GM06990 (cell line): ENCODE data around the gene FHIT.

Experiments
- DNase-seq: peaks from one replicate; pipeline ENCODE4 v3.0.0-alpha.2; 2011; ENCODE audit not compliant: insufficient read length; ENCODE audit errors: extremely low read depth
- H3K27me3 ChIP-seq: replicated peaks from 2 replicates; pipeline ENCODE4 v1.6.0; 2011; ENCODE audit warnings: low read length; ENCODE audit not compliant: control insufficient read depth, insufficient read depth
- H3K36me3 ChIP-seq: 2 replicates; pipeline ENCODE4 v1.5.1; 2011; ENCODE audit warnings: low read length; ENCODE audit not compliant: control insufficient read depth, insufficient read depth
- H3K4me3 ChIP-seq: replicated peaks from 2 replicates; pipeline ENCODE4 v1.5.1; 2011; ENCODE audit warnings: low read depth, mild to moderate bottlenecking, control low read depth, low read length
- CTCF ChIP-seq: IDR thresholded peaks from 2 replicates; pipeline ENCODE4 v1.5.1; 2011; ENCODE audit warnings: low read length, control low read depth, mild to moderate bottlenecking, inconsistent platforms; ENCODE audit not compliant: insufficient read depth, poor library complexity, severe bottlenecking

FHIT gene

GRCh38 chr3:59979542-59979941, 1271.7 kb downstream of the FHIT start:
- Histone ChIP-seq H3K27me3 (no peaks in the 10 kb centered on the region), H3K4me3 (no peak overlapping the region), H3K36me3 (no peaks in the 10 kb centered on the region)
- no peak for TF ChIP-seq CTCF
- no peak for DNase-seq

- Histone ChIP-seq H3K27me3 (no peaks in the 10 kb centered on the region), H3K4me3 (no peak overlapping the region), H3K36me3 (no peaks in the 10 kb centered on the region)
- DNase-seq = peak; percentile 15
- no peak for TF ChIP-seq CTCF
These were observed 1272.3 kb downstream of the FHIT start for GRCh38 chr3:59978979-59979378.

GRCh38 chr3:59970796-59971195, 1280.5 kb downstream of the FHIT start:
- H3K27me3 ChIP-seq = no peaks in the 10 kb centered on the region

GRCh38 chr3:59970376-59970775, 1280.9 kb downstream of the FHIT start:
- DNase-seq = no peak

More at GRCh38 chr3:59970796-59971195, 1280.5 kb downstream of the FHIT start:
- H3K36me3 ChIP-seq = no peaks in the 10 kb centered on the region
- H3K4me3 ChIP-seq = no peak overlapping the region
- no peak for TF ChIP-seq CTCF
- DNase-seq = no peak

GRCh38 chr3:59968513-59969045, 1282.7 kb downstream of the FHIT start:
- no peak for TF ChIP-seq CTCF
- Histone ChIP-seq H3K4me3 (no peak overlapping the region), H3K36me3 (no peaks in the 10 kb centered on the region), H3K27me3 (no peaks in the 10 kb centered on the region)
- no peak for DNase-seq

More at GRCh38 chr3:59970376-59970775, 1280.9 kb downstream of the FHIT start:
- no peak for TF ChIP-seq CTCF
- no peaks in the 10 kb centered on the region for H3K27me3 ChIP-seq
- H3K4me3 ChIP-seq = no peak overlapping the region
- no peaks in the 10 kb centered on the region for H3K36me3 ChIP-seq

GRCh38 chr3:59963676-59964075, 1287.6 kb downstream of the FHIT start:
- DNase-seq = no peak
- Histone ChIP-seq H3K27me3 (no peaks in the 10 kb centered on the region), H3K36me3 (no peaks in the 10 kb centered on the region), H3K4me3 (no peak overlapping the region)
- TF ChIP-seq CTCF = no peak
